COLO829 (cell line): ENCODE data around the gene ZNF397.
A peak's percentile ranks its signal among the peaks of the same experiment; 100 is the strongest.

Source experiments
- DNase-seq: peaks from one replicate; pipeline ENCODE4 v3.0.0; 2012; ENCODE audit warnings: low spot score

The ZNF397 gene

GRCh38 chr18:35246831-35247230 is 6.0 kb downstream of the ZNF397 start:
- no peak for DNase-seq

- no peak for DNase-seq
Measured at GRCh38 chr18:35247412-35248249, 6.8 kb downstream of the ZNF397 start.

GRCh38 chr18:35248429-35248828 is 7.6 kb downstream of the ZNF397 start:
- no peak for DNase-seq

GRCh38 chr18:35252466-35252865 is 11.6 kb downstream of the ZNF397 start:
- DNase-seq = no peak

- no peak for DNase-seq
Measured at GRCh38 chr18:35253655-35254287, 12.9 kb downstream of the ZNF397 start.

GRCh38 chr18:35256947-35257346 is 16.1 kb downstream of the ZNF397 start:
- no peak for DNase-seq

- no peak for DNase-seq
Measured at GRCh38 chr18:35264409-35264808, 23.6 kb downstream of the ZNF397 start.

- no peak for DNase-seq
Measured at GRCh38 chr18:35267161-35267651, 26.4 kb downstream of the ZNF397 start.

GRCh38 chr18:35267809-35268208 is 27.0 kb downstream of the ZNF397 start:
- no peak for DNase-seq

- no peak for DNase-seq
Measured at GRCh38 chr18:35268821-35269220, 28.0 kb downstream of the ZNF397 start.

GRCh38 chr18:35271656-35272055 is 30.8 kb downstream of the ZNF397 start:
- no peak for DNase-seq

- DNase-seq = no peak
Measured at GRCh38 chr18:35276267-35276666, 35.4 kb downstream of the ZNF397 start.

- no peak for DNase-seq
Measured at GRCh38 chr18:35277633-35278032, 36.8 kb downstream of the ZNF397 start.

- no peak for DNase-seq
Measured at GRCh38 chr18:35278085-35278484, 37.3 kb downstream of the ZNF397 start.

- DNase-seq = no peak
Measured at GRCh38 chr18:35278969-35279368, 38.1 kb downstream of the ZNF397 start.

GRCh38 chr18:35282353-35282752 is 41.5 kb downstream of the ZNF397 start:
- DNase-seq = no peak

- DNase-seq = no peak
Measured at GRCh38 chr18:35283923-35284794, 43.3 kb downstream of the ZNF397 start.

GRCh38 chr18:35284841-35285240 is 44.0 kb downstream of the ZNF397 start:
- no peak for DNase-seq

- DNase-seq = peak; percentile 3
Measured at GRCh38 chr18:35289293-35289692, 48.5 kb downstream of the ZNF397 start.

GRCh38 chr18:35289727-35290093 is 48.9 kb downstream of the ZNF397 start:
- DNase-seq = no peak

- DNase-seq = peak; percentile 97
Measured at GRCh38 chr18:35290094-35290735, 49.4 kb downstream of the ZNF397 start, which contains the start of gene ZSCAN30. ZSCAN30 (minus strand) TSS chr18:35290229; CDS start chr18:35264352, 25,877 bp downstream.

- DNase-seq = no peak
Measured at GRCh38 chr18:35291166-35291565, 50.3 kb downstream of the ZNF397 start.
